Calu3 (cell line): ENCODE measurements around the gene FXYD3. TPM values are rescaled to one million over a fixed set of nuclear protein-coding genes. Genes with fewer than 3 reads are reported as not detected.

Experiments
- BruUV-seq: library from RNA; stranded (reverse); fragments of 400-500 nt; replicated peaks from 2 replicates; lab custom pipeline; 2021; lab: Mats Ljungman, UMichigan
- CTCF ChIA-PET: fragments of 300-600 bp; sonication (Branson Sonifier 250); formaldehyde crosslinking; loops from one replicate; lab custom pipeline; 2022; ENCODE audit warnings: antibody characterized with exemption; lab: Charles Lee
- DNase-seq: peaks from one replicate; pipeline ENCODE4 v3.0.0; 2022
- H3K27ac Mint-ChIP-seq: one replicate; pipeline ENCODE4 v1.8.0; 2022; ENCODE audit warnings: mixed read lengths; ENCODE audit not compliant: unreplicated experiment
- H3K27me3 Mint-ChIP-seq: one replicate; pipeline ENCODE4 v1.8.0; 2022; ENCODE audit warnings: mixed read lengths; ENCODE audit not compliant: unreplicated experiment
- H3K36me3 Mint-ChIP-seq: one replicate; pipeline ENCODE4 v1.8.0; 2022; ENCODE audit warnings: mild to moderate bottlenecking, moderate library complexity, mixed read lengths; ENCODE audit not compliant: insufficient read depth, unreplicated experiment
- H3K4me1 Mint-ChIP-seq: one replicate; pipeline ENCODE4 v1.8.0; 2022; ENCODE audit warnings: mild to moderate bottlenecking, low read depth, mixed read lengths; ENCODE audit not compliant: unreplicated experiment
- H3K4me3 Mint-ChIP-seq: one replicate; pipeline ENCODE4 v1.8.0; 2022; ENCODE audit warnings: mild to moderate bottlenecking, low read depth, moderate library complexity, mixed read lengths; ENCODE audit not compliant: unreplicated experiment
- H3K9me3 Mint-ChIP-seq: one replicate; pipeline ENCODE4 v1.8.0; 2022; ENCODE audit warnings: low read depth, mixed read lengths; ENCODE audit not compliant: unreplicated experiment
- intact Hi-C: fragments of 100-400 bp; cut with micrococcal nuclease; formaldehyde crosslinking; loops from one replicate; pipeline ENCODE4 v1.10.0; 2022; ENCODE audit not compliant: unreplicated experiment
- total RNA-seq: library from RNA; stranded (reverse); gene quantifications from 2 replicates; pipeline ENCODE4 v1.2.3, GENCODE V29; 2022
- TF ChIP-seq, protein P1 (sequence below): fragments of 200-600 bp; IDR thresholded peaks from one replicate; pipeline ENCODE4 v1.8.0; 2022; ENCODE audit warnings: antibody characterized with exemption; ENCODE audit not compliant: unreplicated experiment

FXYD3 gene
- total RNA-seq, 1 experiment from 2014 or later = 183 TPM

DNA sequence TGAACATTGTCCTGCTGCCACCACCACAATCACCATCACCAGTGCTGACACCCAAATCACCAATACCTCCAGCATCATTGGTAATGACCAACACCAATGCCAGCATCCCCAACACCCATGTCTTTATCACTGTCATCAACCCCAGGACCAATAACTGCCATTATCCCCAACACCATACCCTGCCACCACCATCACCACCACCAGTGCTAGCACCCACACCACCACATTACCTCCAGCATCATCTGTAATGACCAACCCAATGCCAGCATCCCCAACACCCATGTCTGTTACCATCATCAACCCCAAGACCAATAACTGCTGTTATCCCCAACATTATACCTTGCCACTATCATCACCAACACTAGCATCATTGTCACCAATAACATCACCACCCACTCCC, 16.6 kb downstream of the FXYD3 start:
- no peak for DNase-seq
- CTCF ChIA-PET = no interaction called here
- H3K27me3 Mint-ChIP-seq = no peaks in the 10 kb centered on the region
- BruUV-seq = no TSS peak
- TF ChIP-seq, protein P1, sequence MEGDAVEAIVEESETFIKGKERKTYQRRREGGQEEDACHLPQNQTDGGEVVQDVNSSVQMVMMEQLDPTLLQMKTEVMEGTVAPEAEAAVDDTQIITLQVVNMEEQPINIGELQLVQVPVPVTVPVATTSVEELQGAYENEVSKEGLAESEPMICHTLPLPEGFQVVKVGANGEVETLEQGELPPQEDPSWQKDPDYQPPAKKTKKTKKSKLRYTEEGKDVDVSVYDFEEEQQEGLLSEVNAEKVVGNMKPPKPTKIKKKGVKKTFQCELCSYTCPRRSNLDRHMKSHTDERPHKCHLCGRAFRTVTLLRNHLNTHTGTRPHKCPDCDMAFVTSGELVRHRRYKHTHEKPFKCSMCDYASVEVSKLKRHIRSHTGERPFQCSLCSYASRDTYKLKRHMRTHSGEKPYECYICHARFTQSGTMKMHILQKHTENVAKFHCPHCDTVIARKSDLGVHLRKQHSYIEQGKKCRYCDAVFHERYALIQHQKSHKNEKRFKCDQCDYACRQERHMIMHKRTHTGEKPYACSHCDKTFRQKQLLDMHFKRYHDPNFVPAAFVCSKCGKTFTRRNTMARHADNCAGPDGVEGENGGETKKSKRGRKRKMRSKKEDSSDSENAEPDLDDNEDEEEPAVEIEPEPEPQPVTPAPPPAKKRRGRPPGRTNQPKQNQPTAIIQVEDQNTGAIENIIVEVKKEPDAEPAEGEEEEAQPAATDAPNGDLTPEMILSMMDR = no peak
- H3K27ac Mint-ChIP-seq = no peak overlapping the region
- intact Hi-C loops = no loop called here
- H3K4me1 Mint-ChIP-seq = peaks cover 25% of the 10 kb centered on the region
- no peak overlapping the region for H3K4me3 Mint-ChIP-seq
- H3K36me3 Mint-ChIP-seq = peaks cover 5% of the 10 kb centered on the region
- peaks cover 4% of the 10 kb centered on the region for H3K9me3 Mint-ChIP-seq

DNA sequence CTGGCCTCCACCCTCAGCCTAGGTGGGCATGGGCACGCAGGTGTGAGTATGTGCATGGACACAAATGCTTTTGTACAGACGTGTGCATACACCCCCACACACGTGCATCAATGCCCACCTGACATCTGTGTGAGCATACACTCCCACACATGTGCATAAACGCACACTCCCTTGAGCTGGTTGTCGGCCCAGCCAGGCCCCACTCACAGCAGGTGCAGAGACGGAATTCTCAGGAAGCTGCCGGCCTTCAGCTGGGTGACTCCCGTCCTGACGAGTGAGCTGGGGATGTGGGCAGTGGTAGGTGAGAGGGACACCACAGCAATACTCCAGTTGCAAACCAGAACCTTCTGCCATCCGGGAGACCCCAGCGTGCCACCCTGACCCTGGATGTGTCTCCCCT, 18.2 kb downstream of the FXYD3 start:
- Mint-ChIP-seq H3K27ac (no peak overlapping the region), H3K27me3 (no peaks in the 10 kb centered on the region), H3K9me3 (peaks cover 4% of the 10 kb centered on the region), H3K4me1 (peaks cover 37% of the 10 kb centered on the region), H3K36me3 (peaks cover 8% of the 10 kb centered on the region), H3K4me3 (no peak overlapping the region)
- intact Hi-C loops = loop anchor here (2.0 kb wide), 1 partner anchor 19 kb away; the partner anchor contains the start of gene FXYD3
- TF ChIP-seq, protein P1 = no peak
- DNase-seq = no peak
- BruUV-seq = no TSS peak
- CTCF ChIA-PET = interaction anchor here (1.2 to 2.3 kb wide), 2 partner anchors 19 to 67 kb away, joined by 4 to 13 read pairs; partner anchors contain the start of gene FXYD3

DNA sequence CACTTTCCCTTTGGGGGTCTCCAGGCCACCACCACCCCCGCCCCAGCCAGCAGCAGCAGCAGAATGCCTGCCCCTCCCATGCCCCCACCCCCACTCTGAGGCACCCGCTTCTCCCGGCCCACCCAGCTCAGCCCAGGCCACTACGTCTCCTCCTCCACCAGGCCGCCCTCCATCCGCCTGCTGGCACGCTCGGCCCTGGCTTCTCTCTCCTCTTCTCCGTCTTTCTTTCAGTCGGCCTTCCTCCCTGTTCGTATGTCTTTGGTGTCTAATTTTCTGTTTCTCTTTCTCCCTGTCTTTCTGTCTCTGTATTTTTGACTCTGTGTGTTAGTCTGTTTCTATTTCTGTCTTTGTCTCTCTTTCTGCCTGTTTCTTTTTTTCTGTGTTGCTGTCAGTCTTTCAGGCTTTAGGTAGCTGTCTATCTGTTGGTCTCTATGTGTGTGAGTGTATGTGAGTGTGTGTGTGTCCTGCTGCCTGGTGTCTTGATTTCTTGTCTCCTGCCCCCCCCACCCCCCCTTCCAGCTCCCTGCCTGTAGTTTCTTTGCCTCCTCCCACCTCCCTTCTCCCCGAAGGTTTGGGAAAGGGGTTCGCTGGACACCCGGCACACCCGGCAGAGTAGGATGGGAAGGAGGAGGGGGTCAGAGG, 19.1 kb downstream of the FXYD3 start, which contains the start of gene LGI4:
TSS of gene LGI4 (minus strand) at position 459 of the 642 bp plus-strand sequence. CDS start at position 80, 379 bp downstream.
- H3K4me1 Mint-ChIP-seq = peaks cover 35% of the 10 kb centered on the region

DNA sequence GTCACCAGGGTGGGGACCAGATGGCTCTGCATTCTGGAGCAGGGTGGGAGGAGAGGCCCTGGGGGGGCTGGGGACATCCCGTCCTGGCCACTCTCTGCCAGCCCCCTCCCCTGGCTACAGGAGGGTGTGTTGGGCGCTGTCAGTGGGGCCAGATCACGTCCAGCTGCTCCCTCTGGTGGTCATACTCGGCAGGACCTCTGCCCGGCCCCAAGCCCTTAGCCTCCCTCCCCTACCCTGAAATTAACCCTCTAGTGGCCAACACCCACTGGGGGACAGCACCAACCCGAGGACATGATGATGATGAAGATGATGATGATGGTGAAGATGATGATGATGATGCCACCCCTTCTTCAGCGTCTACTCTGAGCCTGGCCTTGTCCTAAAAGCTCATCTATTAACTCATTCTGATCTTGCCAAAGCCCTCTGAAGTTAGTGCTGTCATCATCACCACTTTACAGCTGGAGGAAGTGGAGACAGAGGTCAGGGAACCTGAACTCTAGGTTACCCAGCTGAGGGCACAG, 19.8 kb downstream of the FXYD3 start:
- intact Hi-C loops = loop anchor here (1.0 to 2.0 kb wide), 2 partner anchors 21 to 68 kb away; partner anchors contain the start of gene FXYD3
- peaks cover 4% of the 10 kb centered on the region for H3K9me3 Mint-ChIP-seq
- TF ChIP-seq, protein P1 = peak; percentile 98
- CTCF ChIA-PET = interaction anchor here (1.0 to 2.3 kb wide), 4 partner anchors 18 to 80 kb away, joined by 5 to 13 read pairs (median 8); partner anchors contain the start of gene FXYD3
- H3K27ac Mint-ChIP-seq = no peak overlapping the region
- H3K36me3 Mint-ChIP-seq = peaks cover 10% of the 10 kb centered on the region
- peaks cover 27% of the 10 kb centered on the region for H3K4me1 Mint-ChIP-seq
- no peak overlapping the region for H3K4me3 Mint-ChIP-seq
- H3K27me3 Mint-ChIP-seq = no peaks in the 10 kb centered on the region
- peak; percentile 89 for DNase-seq
- no TSS peak for BruUV-seq

More for the DNA sequence above, 19.1 kb downstream of the FXYD3 start, which contains the start of gene LGI4:
- H3K9me3 Mint-ChIP-seq = peaks cover 4% of the 10 kb centered on the region
- H3K4me3 Mint-ChIP-seq = no peak within 1 kb of the TSS
- BruUV-seq = no TSS peak
- TF ChIP-seq, protein P1 = no peak
- CTCF ChIA-PET = interaction anchor here (0.5 to 2.3 kb wide), 4 partner anchors 19 to 793 kb away, joined by 4 to 13 read pairs (median 7); partner anchors contain the start of gene FXYD3
- intact Hi-C loops = loop anchor here (1.0 to 2.0 kb wide), 2 partner anchors 20 to 67 kb away; partner anchors contain the start of gene FXYD3
- H3K27ac Mint-ChIP-seq = peak within 1 kb of the TSS; percentile 11
- peaks cover 10% of the 10 kb centered on the region for H3K36me3 Mint-ChIP-seq
- H3K27me3 Mint-ChIP-seq = no peaks in the 10 kb centered on the region
- no peak for DNase-seq
